HG03565 (cell line): ENCODE data around the gene RYR2.
"Not testable (repeated sequence)": the region's sequence is repeated elsewhere in the genome, so short reads cannot be mapped to it uniquely, and the experiment has no call there.

Experiments used
- ATAC-seq: cut with Tn5 transposase; IDR thresholded peaks from one replicate; pipeline ENCODE4 v1.9.1; 2021; ENCODE audit warnings: mild to moderate bottlenecking, moderate library complexity; ENCODE audit not compliant: unreplicated experiment

The RYR2 gene

DNA sequence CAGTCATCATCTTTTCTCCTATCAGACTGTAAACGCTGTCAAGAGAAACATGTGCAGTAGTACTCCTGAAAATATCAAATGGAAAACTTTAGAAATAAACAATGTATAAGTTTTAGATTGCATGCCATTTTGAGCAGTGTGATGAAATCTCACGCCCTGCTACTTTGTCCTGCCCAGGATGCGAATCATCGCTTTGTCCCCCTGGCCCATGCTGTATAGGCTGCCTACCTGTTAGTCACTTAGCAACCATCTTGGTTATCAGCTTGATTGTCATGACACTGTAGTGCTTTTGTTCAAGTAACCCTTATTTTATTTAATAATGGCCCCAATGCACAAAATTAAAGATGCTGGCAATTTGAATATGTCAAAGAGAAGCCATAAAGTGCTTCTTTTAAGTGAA, 485.8 kb downstream of the RYR2 start:
- ATAC-seq, result no peak

DNA sequence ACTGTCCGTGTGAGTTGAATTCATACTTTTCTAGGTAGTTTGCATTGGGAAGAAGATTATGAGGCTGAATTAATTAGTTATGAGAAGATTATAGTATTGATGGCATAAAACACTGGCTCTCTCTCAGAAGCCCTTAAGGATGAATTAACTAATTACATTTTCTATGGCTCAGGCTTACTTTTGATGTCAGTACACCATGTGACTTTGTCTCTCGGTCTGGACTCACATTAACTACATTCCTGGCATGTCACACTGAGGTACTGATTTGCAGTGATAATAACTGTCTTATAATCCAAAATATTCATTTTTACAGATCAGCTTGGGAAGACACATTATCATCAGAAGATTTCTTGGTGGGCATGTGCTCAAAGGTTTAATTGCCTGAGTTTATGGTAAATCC, 486.6 kb downstream of the RYR2 start:
- ATAC-seq, result no peak

DNA sequence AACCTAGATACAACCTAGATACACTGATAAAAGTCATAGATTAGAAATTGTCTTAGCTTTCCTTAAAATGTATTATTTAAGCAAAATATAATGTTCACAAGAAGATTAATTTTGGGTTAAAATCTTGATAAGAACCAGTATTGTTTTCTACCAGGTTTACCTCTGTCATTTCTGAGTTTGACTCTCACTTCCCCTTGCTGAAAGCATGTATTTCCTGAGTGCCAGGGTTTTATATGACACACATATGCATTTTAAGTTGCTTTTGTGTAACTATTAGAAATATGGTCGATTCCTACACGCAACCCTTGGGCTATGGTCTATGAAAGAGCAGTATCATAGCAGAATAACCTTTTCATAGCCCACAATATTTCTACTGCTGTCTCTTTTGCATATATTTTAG, 497.1 kb downstream of the RYR2 start:
- ATAC-seq, result no peak

DNA sequence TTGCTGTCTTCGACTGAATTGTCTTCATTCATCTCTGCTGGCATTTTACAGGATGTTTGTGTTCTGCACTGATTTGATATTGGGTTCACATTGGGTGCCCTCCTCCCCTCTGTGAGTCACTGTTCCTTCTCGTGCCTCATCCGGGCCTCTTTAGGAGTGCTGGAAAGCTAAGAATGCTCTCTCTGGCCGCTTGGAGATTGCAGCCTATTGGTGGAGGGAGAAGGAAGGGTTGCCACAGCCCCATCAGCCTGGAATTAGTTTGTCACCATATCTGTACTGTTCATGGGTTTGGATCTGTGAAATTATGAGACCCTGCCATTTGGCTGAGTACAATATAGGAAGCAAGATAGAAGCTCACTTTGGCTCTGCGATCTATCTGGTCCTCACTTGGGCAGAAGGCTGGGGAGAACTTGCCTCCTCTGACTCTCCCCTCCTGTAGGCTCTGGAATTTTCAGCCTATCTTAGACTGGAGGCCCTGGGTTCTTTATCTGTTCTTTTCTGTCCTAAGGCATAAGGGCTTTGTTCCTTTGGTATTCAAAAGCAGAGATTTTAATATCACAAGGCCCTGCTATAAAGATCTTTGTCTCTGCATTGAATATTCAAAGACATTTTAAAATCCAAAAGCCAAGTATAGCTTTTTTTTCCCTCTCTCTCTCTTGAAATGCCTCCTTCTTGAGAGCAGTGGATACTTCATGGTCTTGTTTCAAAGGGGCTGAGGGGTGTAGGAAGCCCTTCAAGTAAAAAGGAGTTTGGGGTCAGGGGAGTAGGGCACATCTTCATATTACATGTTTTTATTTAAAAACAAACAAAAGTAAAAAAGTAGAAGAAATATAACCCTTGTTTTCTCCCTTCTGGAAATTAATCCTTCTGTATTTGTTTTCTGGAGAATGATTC, 500.8 kb downstream of the RYR2 start:
- no peak for ATAC-seq

DNA sequence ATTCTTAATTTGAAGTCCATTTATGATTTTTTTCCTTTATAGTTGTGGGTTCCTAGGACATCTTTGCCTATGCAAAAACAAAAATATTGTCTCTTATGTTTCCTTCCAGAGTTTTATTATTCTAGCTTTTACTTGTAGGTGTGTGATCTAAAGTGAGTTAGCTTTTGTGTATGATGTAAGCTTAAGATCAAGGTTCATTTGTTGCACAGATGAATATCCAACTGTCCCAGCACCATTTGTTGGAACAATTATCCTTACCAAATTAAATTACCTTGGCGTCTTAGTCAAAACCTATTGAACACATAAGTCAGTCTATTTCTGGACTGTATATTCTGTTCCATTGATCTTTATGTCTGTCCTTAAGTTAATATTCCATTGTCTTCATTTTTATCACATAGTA, 511.1 kb downstream of the RYR2 start:
- no peak for ATAC-seq

DNA sequence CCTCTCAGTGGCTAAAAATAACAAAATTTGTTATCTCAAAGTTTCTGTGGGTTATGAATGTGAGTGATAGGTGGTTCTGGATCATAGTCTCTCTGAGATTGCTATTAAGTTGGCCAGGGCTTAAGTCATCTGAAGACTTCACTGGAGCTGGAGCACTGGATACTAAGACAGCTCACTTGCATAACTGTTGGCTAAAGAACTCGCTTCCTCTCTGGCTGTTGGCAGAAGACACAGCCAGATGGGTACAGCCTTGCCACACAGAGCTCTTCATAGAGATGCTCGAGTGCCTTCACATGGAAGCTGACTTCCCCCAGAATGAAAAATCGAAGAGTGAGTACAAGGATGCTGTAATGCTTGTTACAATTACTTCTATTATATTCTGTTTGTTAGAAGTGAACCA, 514.9 kb downstream of the RYR2 start:
- ATAC-seq, result no peak

DNA sequence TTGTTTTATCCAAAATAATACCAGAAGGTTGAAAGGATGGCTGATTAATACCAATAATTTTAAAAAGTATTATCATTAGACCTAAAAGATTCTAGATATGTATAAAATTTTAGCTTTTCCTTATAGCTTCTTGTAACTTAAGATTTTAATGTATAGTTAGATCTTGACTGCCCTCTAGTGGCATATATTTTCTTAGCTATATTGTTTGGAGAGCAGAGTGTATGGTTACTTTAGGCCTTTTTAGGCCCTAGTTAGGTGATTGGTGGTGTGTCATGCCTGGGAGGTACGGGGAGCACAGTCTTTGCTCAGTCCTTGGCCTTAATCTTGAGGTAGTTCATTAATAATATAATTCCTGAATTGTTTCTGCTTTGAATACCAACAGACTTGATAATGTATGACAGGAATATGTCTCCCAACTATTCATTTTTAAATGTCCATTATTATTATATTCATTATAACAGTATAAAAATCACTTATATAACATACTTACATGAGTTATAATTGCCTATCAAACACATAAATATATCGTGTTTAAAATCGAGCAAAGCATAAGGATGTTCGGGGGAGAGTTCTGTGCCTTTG, 520.3 kb downstream of the RYR2 start:
- peak; percentile 91 for ATAC-seq

DNA sequence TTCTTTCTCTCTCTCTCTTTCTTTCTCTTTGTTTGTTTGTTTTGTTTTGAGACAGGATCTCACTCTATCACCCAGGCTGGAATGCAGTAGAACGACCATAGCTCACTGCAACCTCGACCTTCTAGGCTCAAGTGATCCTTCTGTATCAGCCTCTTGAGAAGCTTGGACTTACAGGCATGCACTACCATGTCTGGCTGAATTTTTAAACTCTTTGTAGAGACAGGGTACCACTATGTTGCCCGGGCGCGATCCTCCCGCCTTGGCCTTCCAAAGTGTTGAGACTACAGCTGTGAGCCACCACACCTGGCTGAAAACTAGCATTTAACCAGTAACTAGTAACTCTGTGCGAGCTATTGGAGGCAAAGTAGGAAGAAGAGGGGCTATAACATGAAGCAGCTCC, 523.3 kb downstream of the RYR2 start:
- no peak for ATAC-seq

DNA sequence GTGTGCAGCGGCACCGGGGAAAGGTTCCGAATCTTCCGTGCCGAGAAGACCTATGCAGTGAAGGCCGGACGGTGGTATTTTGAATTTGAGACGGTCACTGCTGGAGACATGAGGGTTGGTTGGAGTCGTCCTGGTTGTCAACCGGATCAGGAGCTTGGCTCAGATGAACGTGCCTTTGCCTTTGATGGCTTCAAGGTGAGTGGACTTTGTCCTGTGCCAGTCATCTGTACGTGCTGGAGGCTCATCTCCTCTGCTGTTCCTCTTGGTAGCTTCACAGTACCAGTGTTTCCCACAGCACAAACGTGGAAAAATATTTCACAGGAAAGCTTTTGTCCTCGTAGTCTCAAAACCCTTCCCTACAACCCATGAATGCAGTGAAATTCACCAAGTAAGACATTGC, 524.6 kb downstream of the RYR2 start:
- ATAC-seq, result no peak

DNA sequence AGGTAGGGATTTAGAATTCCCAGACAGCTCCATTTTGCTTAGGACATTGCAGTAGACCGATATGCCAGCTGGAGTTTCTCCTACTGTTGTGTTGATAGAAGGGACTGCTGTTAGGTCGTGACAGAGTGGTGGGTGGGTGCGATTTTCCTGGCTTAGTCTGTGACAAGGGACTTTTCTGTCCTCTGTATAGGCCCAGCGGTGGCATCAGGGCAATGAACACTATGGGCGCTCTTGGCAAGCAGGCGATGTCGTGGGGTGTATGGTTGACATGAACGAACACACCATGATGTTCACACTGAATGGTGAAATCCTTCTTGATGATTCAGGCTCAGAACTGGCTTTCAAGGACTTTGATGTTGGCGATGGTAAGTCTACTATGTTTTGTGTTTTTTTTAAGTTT, 527.0 kb downstream of the RYR2 start:
- ATAC-seq, result no peak

DNA sequence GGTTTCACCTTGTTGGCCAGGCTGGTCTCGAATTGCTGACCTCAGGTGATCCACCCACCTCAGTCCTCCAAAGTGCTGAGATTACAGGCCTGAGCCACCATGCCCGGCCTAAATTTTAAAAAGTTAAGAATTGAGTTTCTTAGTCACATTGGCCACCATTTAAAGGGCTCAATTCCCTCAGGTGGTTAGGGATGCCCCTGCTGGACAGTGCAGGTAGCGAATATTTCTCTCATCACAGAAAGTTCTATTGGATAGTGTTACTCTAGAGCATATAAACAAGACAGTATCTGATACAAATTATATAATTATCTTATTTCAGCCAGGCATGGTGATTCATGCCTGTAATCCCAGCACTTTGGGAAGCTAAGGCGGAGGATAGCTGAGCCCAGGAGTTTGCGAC, 528.5 kb downstream of the RYR2 start:
- ATAC-seq, result no peak

DNA sequence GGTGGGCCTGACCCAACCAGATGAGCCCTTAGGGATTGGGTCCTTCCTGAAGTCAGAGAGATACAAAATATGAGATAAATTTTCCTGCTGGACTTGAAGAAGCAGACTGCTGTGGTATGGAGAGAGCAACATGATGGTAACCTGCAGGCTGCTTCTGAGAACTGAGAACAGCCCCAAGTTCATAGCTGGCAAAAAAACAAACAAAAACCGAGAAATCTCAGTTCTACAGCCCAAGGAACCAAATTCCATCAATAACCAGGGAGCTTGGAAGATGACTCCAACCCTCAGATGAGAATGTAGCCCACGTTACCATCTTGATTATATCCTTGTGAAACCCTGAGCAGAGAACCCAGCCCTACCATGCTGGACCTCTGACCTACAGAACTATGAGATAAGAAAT, 532.6 kb downstream of the RYR2 start:
- no peak for ATAC-seq

DNA sequence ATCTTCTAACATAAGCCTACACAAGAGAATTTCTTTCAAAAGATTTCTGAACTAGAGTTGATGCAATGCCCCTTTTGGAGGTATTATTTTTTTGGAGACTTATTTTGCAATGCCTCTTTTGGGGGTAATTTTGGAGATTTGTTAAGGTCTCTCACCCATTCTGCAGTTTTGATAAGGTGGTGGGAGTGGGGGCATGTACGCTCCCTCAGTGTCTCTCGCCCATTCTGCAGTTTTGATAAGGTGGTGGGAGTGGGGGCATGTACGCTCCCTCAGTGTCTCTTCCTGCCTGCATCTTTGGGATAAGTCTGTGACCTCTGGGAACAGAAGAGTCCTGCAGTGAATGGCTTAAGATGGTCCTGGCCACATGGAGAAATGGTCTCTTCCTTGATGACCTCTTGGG, 536.6 kb downstream of the RYR2 start:
- ATAC-seq, result no peak

DNA sequence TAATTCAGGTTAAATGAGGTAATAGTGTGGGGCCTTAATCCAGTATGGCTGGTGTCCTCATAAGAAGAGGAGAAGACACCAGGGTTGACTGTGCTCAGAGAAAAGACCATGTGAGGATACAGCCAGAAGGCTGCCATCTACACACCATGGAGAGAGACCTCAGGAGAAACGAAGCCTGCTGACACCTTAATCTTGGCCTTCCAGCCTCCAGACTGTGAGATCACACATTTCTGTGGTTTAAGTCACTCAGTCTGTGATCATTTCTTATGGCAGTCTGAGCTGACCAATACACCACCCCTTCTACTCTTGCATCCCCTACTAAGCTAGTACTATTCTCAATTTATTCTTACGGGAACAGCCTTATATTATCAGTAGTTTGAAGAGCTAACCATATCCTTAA, 538.7 kb downstream of the RYR2 start:
- ATAC-seq, result no peak

DNA sequence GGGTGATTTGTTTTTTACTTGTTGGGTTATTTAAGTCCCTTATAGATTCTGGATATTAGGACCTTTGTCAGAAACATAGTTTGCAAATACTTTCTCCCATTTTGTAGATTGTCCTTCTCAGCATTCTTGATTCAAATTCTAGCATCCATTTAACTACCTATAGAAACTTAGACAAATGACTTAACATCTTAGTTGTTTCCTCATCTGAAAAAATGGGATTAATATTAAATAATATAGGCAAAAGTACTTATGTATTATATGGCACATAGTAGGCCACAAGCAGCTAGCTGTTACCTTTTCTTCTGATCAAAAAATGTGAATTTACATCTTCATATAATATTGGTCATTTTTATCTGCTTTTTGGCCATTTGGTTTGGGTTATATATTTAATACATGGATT, 541.3 kb downstream of the RYR2 start:
- no peak for ATAC-seq

DNA sequence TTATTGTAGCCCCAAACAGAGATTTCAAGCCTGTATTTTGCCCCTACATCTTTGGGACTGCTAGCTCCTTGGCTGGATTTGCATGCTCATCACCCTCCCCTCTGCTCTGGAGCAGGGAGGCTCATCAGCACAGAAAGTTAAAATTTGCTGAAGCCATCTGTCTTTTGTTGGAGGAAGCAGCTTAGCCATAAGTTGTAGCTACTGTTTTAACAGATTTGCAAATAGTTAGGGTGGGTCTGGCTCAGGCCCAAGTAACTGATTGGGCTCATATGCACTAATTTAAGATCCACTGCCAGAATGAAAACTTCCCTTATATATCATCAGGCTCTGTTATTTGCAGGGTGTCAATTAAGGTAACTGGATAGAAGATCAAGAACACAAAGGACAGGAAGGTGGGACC, 541.8 kb downstream of the RYR2 start:
- no peak for ATAC-seq

DNA sequence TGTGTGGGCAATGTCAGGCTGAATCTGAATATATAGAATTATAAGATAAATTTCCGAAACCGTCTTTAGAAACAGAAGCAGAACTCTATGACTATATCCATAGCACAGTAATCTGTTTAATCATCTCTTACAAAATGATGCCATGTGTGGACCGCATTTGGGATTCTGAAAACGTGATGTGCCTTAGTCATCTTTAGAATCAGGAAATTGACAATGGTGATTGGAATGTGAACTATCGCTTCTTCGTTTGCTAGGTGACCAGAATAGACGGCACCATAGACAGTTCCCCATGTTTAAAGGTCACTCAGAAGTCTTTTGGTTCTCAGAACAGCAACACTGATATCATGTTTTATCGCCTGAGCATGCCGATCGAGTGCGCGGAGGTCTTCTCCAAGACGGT, 548.4 kb downstream of the RYR2 start:
- ATAC-seq, result no peak

DNA sequence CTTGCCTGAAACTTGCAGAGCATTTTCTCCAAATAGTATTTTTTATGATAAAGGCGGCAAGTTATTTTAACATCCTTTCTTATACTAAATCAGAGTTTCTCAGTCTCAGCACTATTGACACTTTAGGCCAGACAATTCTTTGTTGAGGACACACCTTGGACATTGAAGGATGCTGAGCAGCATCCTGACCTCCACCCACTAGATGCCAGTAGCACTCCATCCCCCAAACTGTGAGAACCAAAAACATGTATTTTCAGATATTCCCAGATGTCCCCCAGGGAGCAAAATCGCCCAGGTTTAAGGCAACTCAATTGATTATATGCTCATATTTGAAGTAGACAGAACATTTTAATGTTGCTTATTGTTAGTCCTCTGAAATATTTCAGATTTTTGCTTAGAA, 549.4 kb downstream of the RYR2 start:
- no peak for ATAC-seq

DNA sequence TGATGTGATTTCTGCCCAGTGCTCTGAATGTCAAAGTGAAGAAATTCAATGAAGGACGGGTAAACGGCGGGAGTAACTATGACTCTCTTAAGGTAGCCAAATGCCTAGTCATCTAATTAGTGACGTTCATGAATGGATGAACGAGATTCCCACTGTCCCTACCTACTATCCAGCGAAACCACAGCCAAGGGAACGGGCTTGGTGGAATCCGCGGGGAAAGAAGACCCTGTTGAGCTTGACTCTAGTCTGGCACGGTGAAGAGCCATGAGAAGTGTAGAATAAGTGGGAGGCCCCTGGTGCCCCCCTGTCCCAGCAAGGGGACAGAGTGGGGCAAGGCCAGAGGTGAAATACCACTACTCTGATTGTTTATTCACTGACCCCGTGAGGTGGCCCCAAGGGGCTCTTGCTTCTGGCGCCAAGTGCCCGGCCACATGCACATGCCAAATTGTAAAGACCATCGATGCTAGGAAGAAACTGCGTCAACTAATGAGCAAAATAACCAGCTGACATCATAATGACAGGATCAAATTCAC, 561.1 kb downstream of the RYR2 start:
- ATAC-seq, result not testable (repeated sequence)

DNA sequence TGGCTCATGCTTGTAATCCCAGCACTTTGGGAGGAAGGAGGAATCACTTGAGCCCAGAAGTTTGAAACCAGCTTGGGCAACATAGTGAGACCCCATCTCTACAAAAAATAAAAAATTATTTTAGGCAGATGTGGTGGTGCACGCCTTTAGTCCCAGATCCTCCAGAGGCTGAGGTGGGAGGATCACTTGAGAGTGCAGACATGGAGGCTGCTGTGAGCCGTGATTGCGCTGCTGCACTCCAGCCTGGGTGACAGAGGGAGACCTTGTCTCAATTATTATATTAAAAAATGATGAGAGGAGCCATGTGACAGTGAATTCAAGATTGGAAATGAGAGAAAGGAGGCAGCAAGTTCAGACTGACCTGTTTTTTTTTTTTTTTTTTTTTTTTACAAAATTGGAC, 566.4 kb downstream of the RYR2 start:
- no peak for ATAC-seq

DNA sequence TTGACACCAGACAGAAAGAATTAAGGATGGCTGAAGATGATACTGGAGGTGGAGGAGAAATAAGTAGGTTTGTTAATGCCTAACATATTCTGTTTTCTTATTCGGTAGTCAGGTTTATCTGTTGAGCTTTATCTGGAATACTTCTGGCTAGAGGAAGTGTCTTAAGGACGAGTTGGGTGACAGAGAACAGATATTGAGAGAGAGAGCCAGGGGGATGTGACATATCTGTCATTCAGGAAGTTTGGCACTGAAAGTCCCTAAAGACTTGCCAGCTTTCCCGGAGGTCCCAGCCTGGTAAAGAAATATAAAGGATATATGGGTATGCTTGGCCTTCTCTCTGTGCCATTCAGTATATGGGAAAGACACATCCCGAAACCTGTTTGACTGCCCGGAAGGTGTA, 568.2 kb downstream of the RYR2 start:
- no peak for ATAC-seq

DNA sequence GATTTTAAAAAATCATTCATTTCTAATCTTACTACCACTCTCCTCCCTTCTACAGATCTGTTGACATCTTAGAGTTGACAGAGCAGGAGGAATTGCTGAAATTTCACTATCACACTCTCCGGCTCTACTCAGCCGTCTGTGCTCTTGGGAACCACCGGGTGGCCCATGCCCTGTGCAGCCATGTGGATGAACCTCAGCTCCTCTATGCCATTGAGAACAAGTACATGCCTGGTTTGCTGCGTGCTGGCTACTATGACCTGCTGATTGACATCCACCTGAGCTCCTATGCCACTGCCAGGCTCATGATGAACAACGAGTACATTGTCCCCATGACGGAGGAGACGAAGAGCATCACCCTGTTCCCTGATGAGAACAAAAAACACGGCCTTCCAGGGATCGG, 572.0 kb downstream of the RYR2 start:
- ATAC-seq, result no peak

DNA sequence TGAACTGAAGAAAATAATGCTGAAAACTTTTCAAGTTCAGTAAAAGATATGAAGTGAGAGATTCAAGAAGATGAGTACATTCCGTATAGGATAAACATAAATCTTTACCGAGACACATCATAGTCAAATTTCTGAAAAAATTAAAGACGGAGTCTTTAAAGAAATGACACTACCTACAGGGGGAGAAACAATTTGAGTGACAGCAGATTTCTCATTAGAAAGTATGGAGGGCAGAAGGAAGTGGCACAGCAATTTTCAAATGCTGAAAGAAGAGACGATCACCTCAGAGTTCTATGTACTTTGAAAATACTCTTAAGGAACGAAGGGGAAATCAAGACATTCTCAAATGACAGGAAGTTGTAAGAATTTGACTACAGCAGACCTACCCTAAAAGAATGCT, 577.6 kb downstream of the RYR2 start:
- ATAC-seq, result no peak
